VCaP (cell line): ENCODE results near the gene PPHLN1.
"Not testable (repeated sequence)": the region's sequence is repeated elsewhere in the genome, so short reads cannot be mapped to it uniquely, and the experiment has no call there.

Experiments used
- H3K27ac ChIP-seq: fragments of 450-650 bp; 2 replicates; pipeline ENCODE4 v1.5.1; 2017
- CTCF ChIP-seq: fragments of 450-650 bp; conservative IDR thresholded peaks from 2 replicates; pipeline ENCODE4 v1.5.1; 2017; ENCODE audit warnings: mild to moderate bottlenecking, moderate library complexity

The PPHLN1 gene

GRCh38 chr12:42322567-42322966 is 3.4 kb upstream of the PPHLN1 start:
- H3K27ac ChIP-seq = no peak overlapping the region; the same call in 1 of the 2 replicates
- no peak for TF ChIP-seq CTCF

GRCh38 chr12:42323856-42324255 is 2.1 kb upstream of the PPHLN1 start:
- no peak for TF ChIP-seq CTCF
- H3K27ac ChIP-seq = peak overlapping the region; percentile 91

GRCh38 chr12:42325326-42325652 is 678 bp upstream of the PPHLN1 start:
- peak overlapping the region; percentile 91 for H3K27ac ChIP-seq
- no peak for TF ChIP-seq CTCF

GRCh38 chr12:42326541-42327226 is 717 bp downstream of the PPHLN1 start:
- no peak for TF ChIP-seq CTCF
- H3K27ac ChIP-seq = peak overlapping the region; percentile 91

- TF ChIP-seq CTCF = no peak
- H3K27ac ChIP-seq = no peak overlapping the region
Measured at GRCh38 chr12:42327227-42327590, 1.2 kb downstream of the PPHLN1 start.

GRCh38 chr12:42330097-42330496 is 4.1 kb downstream of the PPHLN1 start:
- H3K27ac ChIP-seq = not testable (repeated sequence)

- H3K27ac ChIP-seq = no peak overlapping the region
- TF ChIP-seq CTCF = peak; percentile 87
Measured at GRCh38 chr12:42332301-42333285, 6.6 kb downstream of the PPHLN1 start.

- TF ChIP-seq CTCF = no peak
- no peak overlapping the region for H3K27ac ChIP-seq
Measured at GRCh38 chr12:42336286-42336685, 10.3 kb downstream of the PPHLN1 start.
